SK-N-DZ (cell line): ENCODE results near the gene NOTCH1.

Experiments
- DNase-seq: peaks from one replicate; pipeline ENCODE4 v3.0.0-alpha.2; 2015; ENCODE audit warnings: low spot score

NOTCH1 gene

GRCh38 chr9:136517012-136517743 is 28.7 kb downstream of the NOTCH1 start:
- no peak for DNase-seq

- DNase-seq = no peak
These were observed 29.6 kb downstream of the NOTCH1 start for GRCh38 chr9:136516191-136516654.

- no peak for DNase-seq
These were observed 30.6 kb downstream of the NOTCH1 start for GRCh38 chr9:136515276-136515675.

- no peak for DNase-seq
These were observed 31.7 kb downstream of the NOTCH1 start for GRCh38 chr9:136514022-136514714.

GRCh38 chr9:136513191-136513590 is 32.7 kb downstream of the NOTCH1 start:
- no peak for DNase-seq

GRCh38 chr9:136512651-136513071 is 33.2 kb downstream of the NOTCH1 start:
- no peak for DNase-seq

- DNase-seq = no peak
These were observed 33.9 kb downstream of the NOTCH1 start for GRCh38 chr9:136511670-136512592.

- no peak for DNase-seq
These were observed 34.6 kb downstream of the NOTCH1 start for GRCh38 chr9:136511144-136511669.

- no peak for DNase-seq
These were observed 35.3 kb downstream of the NOTCH1 start for GRCh38 chr9:136510561-136510960.

GRCh38 chr9:136509549-136509948 is 36.3 kb downstream of the NOTCH1 start:
- DNase-seq = no peak

GRCh38 chr9:136508729-136509500 is 36.9 kb downstream of the NOTCH1 start:
- DNase-seq = no peak

- DNase-seq = no peak
These were observed 37.9 kb downstream of the NOTCH1 start for GRCh38 chr9:136507992-136508375.

- DNase-seq = no peak
These were observed 38.4 kb downstream of the NOTCH1 start for GRCh38 chr9:136507221-136507991.

GRCh38 chr9:136506425-136506824 is 39.4 kb downstream of the NOTCH1 start:
- no peak for DNase-seq

- DNase-seq = no peak
These were observed 40.1 kb downstream of the NOTCH1 start for GRCh38 chr9:136505406-136506403.

- no peak for DNase-seq
These were observed 41.1 kb downstream of the NOTCH1 start for GRCh38 chr9:136504512-136505348.

GRCh38 chr9:136502940-136503550 is 42.8 kb downstream of the NOTCH1 start:
- DNase-seq = no peak
